HAP-1 (cell line): ENCODE results near the gene STK11.

Experiments used
- DNase-seq, 2 experiments: peaks; one replicate each; pipeline ENCODE4 v3.0.0-alpha.2; 2016 to 2020; ENCODE audit warnings: low spot score in 2 of 2
- H3K27me3 ChIP-seq: fragments of 250-450 bp; sonication (Bioruptor Pico); 2 replicates; pipeline ENCODE4 v1.5.1; 2020; ENCODE audit warnings: low read depth, mild to moderate bottlenecking, moderate library complexity
- H3K36me3 ChIP-seq: fragments of 250-450 bp; sonication (Bioruptor Pico); replicated peaks from 2 replicates; pipeline ENCODE4 v1.5.1; 2020; ENCODE audit warnings: mild to moderate bottlenecking
- H3K4me1 ChIP-seq: fragments of 250-450 bp; sonication (Bioruptor Pico); 2 replicates; pipeline ENCODE4 v1.5.1; 2020; ENCODE audit warnings: mild to moderate bottlenecking
- H3K4me3 ChIP-seq: fragments of 250-450 bp; sonication (Bioruptor Pico); 2 replicates; pipeline ENCODE4 v1.5.1; 2020; ENCODE audit warnings: mild to moderate bottlenecking, moderate library complexity
- H3K9me3 ChIP-seq: fragments of 250-450 bp; sonication (Bioruptor Pico); 2 replicates; pipeline ENCODE4 v1.5.1; 2020; ENCODE audit warnings: mild to moderate bottlenecking, moderate library complexity
- in situ Hi-C: fragments of 300-500 bp; cut with MboI; formaldehyde crosslinking; loops from 3 replicates; pipeline ENCODE4 v1.14.3; 2020; ENCODE audit warnings: low sequenced_read_pairs, inconsistent platforms, mixed read lengths

Gene STK11, protein sequence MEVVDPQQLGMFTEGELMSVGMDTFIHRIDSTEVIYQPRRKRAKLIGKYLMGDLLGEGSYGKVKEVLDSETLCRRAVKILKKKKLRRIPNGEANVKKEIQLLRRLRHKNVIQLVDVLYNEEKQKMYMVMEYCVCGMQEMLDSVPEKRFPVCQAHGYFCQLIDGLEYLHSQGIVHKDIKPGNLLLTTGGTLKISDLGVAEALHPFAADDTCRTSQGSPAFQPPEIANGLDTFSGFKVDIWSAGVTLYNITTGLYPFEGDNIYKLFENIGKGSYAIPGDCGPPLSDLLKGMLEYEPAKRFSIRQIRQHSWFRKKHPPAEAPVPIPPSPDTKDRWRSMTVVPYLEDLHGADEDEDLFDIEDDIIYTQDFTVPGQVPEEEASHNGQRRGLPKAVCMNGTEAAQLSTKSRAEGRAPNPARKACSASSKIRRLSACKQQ

DNA sequence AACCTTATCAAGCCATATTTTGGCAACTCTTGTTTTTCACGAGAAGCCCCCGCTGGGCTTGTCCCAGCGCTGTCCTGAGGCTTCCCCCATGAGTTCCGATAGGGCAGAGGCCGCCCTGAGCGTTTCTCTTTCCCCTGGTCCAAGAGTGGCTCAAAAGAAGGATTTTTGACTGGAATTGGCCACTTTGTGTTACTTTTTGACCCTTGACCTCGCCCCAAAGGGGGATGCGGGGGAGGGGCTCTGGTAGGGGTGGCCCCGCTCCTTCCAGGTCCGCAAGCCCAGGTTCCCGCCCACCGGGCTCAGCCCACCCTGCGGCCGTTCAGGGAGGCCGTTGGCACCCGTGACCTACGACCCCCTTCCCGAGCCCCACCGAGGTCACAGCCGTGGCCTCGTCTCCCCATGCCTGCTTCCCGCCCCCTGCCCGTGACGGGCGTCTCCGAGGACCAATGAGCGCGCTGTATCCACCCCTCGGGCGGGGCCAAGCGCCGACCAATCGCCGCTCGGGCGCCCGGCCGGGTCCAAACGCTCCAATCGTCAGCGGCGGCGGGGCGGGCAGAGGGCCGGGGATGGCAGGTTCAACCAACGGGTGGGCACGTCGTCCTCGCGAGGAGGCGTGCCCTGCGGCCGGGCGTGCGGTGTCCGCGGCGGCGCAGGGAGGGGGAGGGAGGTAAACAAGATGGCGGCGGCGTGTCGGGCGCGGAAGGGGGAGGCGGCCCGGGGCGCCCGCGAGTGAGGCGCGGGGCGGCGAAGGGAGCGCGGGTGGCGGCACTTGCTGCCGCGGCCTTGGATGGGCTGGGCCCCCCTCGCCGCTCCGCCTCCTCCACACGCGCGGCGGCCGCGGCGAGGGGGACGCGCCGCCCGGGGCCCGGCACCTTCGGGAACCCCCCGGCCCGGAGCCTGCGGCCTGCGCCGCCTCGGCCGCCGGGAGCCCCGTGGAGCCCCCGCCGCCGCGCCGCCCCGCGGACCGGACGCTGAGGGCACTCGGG, at the start of gene STK11:
Gene STK11, plus strand, starts transcription at position 665 of the 986 bp plus-strand sequence. CDS start 1,136 bp downstream, outside the sequence.
- Histone ChIP-seq H3K4me3 (peak within 1 kb of the TSS; percentile 72), H3K4me1 (peaks cover 3% of the 10 kb centered on the region), H3K9me3 (no peaks in the 10 kb centered on the region), H3K27me3 (no peaks in the 10 kb centered on the region), H3K36me3 (peaks cover 24% of the 10 kb centered on the region)
- in situ Hi-C loops = no loop called here
- DNase-seq = peak; percentile 95 to 99

DNA sequence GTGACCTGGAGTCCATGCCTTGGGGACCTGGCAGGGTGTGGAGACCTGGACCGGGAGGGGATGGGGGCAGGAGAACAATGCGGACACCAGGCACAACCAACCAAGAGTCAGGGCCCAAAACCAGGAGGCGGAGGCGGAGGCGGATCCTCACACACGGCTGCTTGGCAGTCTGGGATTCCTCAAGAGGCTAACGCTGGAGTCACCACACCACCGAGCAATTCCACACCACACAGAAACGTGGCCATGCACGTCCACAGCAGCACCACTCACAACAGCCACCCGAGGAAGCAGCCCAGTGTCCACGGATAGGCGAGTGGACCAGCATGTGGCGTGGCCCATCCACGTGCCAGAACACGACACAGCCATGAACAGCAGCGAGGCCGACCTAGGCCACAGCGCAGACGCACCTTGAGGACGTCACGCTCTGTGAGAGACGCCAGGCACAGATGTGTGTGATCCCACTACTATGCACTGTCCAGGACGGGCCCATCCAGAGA, 49.2 kb upstream of the STK11 start:
- Histone ChIP-seq H3K36me3 (peaks cover 3% of the 10 kb centered on the region; the same call in 1 of the 2 replicates), H3K9me3 (no peaks in the 10 kb centered on the region), H3K27me3 (no peaks in the 10 kb centered on the region), H3K4me3 (no peak overlapping the region), H3K4me1 (no peaks in the 10 kb centered on the region)
- DNase-seq = no peak
- in situ Hi-C loops = no loop called here

DNA sequence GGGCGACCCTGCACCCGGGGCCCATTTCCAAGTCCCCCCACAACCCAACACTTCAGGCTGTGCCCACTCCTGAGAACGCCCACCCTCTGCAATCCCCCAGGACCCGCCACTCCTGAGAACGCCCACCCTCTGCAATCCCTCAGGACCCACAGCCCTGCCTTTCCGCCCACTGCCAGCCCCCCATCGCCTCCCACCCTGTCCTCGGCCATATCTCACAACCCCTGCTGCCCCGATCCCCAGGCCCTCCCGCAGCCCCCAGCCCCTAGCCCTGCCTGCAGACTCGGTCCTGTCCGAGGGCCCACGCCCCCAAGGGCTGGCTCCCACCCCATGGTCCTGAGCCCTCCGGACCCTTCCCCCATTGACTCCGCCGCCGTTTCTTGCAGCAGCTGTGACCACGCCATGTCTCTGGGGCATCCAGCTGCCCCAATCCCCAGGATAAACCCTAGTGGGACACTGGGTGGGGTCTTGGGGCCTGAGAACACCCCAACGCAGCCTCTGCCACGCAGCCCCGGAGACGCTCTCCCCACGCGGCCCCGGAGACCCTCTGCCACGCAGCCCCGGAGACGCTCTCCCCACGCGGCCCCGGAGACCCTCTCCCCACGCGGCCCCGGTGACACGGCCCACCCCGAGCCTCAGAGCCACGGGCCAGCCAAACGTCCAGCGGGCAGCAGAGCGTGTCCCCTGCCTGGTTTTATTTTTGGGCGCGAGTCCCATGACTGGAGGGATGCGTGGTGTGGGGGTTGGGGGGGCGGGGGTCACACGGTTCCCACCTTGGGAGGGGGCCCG, 48.6 kb upstream of the STK11 start:
- in situ Hi-C loops = no loop called here
- no peak for DNase-seq
- no peaks in the 10 kb centered on the region for H3K27me3 ChIP-seq
- no peaks in the 10 kb centered on the region for H3K9me3 ChIP-seq
- H3K4me3 ChIP-seq = no peak overlapping the region
- H3K36me3 ChIP-seq = peaks cover 2% of the 10 kb centered on the region; the same call in 1 of the 2 replicates
- no peaks in the 10 kb centered on the region for H3K4me1 ChIP-seq

DNA sequence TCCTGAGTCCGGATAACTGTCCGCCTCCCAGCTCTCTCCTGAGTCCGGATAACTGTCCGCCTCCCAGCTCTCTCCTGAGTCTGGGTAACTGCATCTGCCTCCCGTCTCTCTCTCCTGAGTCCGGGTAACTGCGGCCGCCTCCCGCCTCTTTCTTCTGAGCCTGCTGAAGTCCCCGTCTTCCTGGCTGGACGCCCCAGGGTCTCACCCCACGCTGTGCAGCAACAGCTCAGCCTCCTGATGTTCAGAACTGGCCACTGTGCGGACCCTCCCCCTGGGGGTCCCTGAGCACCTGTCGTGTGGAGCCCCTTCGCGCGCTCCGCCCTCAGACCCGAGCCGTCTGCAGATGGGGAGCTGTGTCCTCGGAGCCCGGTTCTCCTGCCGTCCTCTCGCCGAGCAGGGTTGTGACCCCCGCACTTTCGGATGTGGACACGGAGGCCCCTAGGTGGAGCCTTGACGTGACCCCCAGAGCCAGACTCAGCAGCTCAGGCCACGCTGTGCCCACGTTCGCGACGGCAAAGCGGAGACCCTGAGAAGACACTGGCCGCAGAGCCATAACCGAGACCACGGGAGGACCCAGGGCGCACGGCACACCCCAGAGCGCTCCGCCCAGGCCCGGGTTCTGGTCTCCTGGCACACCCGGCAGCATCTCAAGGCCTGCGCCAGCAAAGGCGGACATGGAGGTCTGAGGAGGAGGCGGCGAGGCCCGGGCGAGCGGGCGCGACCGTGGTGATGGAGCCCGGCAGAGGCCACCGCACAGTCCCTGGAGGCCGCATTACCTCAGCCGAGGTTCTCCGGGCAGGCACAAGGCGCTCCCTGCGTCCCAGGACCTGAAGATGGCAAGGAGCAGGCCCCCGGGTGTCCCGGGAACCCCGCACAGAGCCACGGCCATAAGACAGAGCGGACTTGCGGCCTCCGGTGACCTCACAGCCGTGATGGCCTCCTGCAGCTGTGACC, 47.4 kb upstream of the STK11 start:
- in situ Hi-C loops = no loop called here
- Histone ChIP-seq H3K4me1 (no peaks in the 10 kb centered on the region), H3K4me3 (no peak overlapping the region)

DNA sequence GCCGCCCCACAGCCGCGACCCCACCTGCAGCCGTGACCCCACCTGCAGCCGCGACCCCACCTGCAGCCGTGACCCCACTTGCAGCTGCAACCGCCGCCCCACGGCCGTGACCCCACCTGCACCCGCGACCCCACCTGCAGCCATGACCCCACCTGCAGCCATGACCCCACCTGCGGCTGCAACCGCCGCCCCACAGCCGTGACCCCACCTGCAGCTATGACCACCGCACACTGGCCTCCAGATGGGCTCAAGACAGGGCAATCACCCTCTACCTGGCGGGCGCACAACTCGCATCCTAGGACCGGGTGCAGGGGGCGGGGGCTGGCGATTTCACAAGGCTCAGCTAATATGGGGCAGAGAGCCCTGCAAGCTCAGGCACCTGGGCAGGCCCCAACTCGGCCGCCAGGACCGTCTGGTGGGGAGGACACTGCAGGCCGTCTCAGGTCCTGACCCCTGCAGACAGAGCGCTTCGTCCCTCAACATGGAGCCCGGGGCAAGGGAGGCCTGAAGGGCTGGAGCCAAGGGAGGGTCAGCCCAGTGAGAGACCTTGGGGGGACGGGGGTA, 46.6 kb upstream of the STK11 start:
- Histone ChIP-seq H3K9me3 (no peaks in the 10 kb centered on the region), H3K4me1 (no peaks in the 10 kb centered on the region), H3K4me3 (no peak overlapping the region), H3K27me3 (no peaks in the 10 kb centered on the region), H3K36me3 (no peaks in the 10 kb centered on the region)
- DNase-seq = no peak
- in situ Hi-C loops = no loop called here

More for the DNA sequence above, 47.4 kb upstream of the STK11 start:
- Histone ChIP-seq H3K27me3 (no peaks in the 10 kb centered on the region), H3K36me3 (no peaks in the 10 kb centered on the region; the same call in 1 of the 2 replicates), H3K9me3 (no peaks in the 10 kb centered on the region)
- DNase-seq = no peak

DNA sequence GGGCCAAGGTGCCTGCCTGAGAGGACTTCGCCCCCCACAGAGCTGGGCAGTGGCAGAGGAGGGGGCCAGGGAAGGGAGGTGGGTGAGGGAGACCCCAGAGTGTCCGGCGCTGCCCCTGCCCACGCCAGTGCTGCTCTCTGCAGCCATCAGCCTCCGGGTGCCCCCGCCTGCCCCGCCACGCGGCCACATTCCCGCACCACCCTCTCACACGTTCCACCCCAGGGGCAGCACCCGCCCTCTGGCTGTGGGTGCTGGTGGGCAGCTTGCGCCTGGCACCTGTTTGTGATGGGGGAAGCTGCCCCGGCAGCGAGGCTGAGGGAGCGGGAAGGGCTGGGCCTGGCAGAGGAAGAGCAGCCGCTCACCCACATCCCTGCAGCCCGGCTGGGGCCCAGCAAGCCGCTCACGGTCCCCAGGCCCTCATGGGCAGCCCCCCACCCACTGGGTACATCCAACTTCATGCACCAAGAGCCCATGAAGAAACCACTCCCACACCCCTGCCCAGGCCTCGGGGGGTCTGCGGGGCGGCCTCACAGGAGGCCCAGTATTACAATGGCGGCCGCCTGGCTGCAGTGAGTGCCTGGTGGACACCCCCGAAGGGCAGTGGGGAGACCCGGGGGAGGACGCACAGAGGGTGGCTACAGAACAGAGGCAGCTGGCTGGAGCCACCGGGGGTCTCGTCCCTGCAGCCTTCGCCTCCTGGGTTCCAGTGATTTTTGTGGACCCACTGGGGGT, 45.5 kb upstream of the STK11 start:
- no peak for DNase-seq
- H3K4me1 ChIP-seq = no peaks in the 10 kb centered on the region
- no peaks in the 10 kb centered on the region for H3K9me3 ChIP-seq
- in situ Hi-C loops = no loop called here
- H3K4me3 ChIP-seq = no peak overlapping the region
- H3K36me3 ChIP-seq = no peaks in the 10 kb centered on the region
- no peaks in the 10 kb centered on the region for H3K27me3 ChIP-seq

DNA sequence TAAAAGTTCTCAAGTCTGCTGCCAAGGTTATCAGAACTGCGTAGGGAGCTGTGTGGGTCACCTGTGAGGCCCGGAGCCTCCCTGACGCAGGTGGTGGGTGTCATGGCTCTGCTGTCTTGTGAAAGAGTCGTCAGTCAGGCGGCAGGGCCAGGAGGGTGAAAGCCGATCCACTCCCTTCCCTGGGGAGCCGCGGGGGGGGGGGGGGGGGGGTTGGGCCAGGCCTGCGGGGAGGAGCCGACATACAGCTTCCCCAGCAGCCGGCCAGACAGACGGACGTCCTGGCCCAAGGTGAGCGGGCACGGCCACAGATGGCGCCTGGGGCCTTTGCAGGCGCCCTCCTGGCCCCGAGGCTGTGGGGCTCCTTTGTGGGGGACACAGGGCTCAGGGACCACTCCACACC, 43.9 kb upstream of the STK11 start:
- Histone ChIP-seq H3K36me3 (0 out of 2 replicates have a peak, but pooled peaks cover 3% of the 10 kb centered on the region), H3K27me3 (no peaks in the 10 kb centered on the region), H3K4me1 (no peaks in the 10 kb centered on the region), H3K9me3 (no peaks in the 10 kb centered on the region), H3K4me3 (no peak overlapping the region)
- in situ Hi-C loops = no loop called here
- peak in 1 of 2 experiments; percentile 30 for DNase-seq

DNA sequence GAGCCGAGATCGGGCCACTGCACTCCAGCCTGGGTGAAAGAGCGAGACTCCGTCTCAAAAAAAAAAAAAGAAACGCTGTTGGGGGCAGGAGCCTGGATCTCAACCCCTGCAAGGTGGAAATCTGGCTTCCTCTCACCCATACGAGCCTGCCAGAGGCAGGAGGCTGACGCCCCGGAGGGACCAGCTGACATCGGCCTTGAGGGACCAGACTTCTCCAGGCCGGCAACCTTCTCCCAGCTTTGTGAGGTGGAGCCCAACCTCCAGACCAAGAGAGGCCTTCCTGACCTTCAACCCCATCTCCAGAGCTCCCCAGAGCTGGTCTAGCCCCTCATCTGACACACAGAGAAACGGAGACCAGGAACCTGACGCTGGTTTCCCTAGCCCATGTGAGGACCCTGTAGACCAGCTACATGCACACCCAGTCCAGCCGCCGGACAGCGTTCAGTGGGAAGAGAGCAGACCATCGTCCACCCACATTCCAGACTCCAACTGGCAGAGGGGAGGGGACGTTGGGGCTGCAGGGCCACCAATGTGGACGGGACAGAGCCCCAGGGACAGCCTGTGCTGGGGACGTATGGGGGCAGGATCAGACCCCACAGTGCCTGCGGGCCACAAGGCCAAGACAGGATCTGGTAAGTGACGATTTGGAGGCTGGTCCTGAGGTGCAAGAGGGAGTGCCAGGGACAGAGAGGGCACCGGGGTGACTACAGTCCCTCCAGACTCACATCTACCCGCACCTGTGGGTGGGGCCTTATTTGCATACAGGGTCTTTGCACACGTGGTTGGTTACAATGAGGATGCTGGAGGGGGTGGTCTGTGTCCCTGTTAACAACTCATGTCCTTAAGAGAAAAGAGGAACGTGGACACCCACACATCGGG, 42.9 kb upstream of the STK11 start:
- Histone ChIP-seq H3K27me3 (no peaks in the 10 kb centered on the region), H3K9me3 (no peaks in the 10 kb centered on the region), H3K4me3 (no peak overlapping the region), H3K4me1 (no peaks in the 10 kb centered on the region), H3K36me3 (0 out of 2 replicates have a peak, but pooled peaks cover 5% of the 10 kb centered on the region)
- DNase-seq = no peak
- in situ Hi-C loops = no loop called here

DNA sequence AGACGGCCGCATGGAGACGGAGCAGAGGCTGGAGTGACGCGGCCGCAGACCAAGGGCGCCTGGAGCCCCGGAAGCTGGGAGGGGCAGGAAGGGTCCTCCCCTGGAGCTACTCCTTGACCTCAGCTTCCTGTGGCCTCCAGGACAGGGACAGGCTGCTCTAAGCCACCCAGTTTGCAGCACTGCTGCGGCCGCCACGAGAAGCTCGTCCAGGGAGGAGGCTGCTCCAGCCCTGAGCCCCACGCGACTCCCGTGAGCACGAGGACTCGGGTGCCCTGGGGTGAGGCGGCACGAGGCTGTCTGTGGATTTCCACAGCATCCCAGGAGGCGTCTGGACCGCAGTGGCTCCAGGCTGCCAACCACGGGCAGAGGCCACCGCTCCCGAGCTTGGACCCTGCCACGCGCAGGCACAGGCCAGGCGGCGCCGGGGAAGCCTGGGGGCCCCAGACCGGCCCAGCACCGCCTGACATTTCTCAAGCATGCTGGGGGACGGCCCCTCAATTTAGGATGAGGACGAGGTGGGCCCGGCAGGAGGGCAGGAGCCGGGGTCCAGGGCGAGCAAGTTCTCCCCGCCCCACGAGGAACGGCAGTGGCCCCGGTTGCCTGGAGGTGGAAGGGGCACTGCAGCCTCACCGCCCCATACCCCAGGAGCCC, 42.2 kb upstream of the STK11 start:
- in situ Hi-C loops = no loop called here
- Histone ChIP-seq H3K27me3 (no peaks in the 10 kb centered on the region), H3K36me3 (0 out of 2 replicates have a peak, but pooled peaks cover 5% of the 10 kb centered on the region), H3K4me3 (no peak overlapping the region), H3K4me1 (no peaks in the 10 kb centered on the region), H3K9me3 (no peaks in the 10 kb centered on the region)
- DNase-seq = no peak

DNA sequence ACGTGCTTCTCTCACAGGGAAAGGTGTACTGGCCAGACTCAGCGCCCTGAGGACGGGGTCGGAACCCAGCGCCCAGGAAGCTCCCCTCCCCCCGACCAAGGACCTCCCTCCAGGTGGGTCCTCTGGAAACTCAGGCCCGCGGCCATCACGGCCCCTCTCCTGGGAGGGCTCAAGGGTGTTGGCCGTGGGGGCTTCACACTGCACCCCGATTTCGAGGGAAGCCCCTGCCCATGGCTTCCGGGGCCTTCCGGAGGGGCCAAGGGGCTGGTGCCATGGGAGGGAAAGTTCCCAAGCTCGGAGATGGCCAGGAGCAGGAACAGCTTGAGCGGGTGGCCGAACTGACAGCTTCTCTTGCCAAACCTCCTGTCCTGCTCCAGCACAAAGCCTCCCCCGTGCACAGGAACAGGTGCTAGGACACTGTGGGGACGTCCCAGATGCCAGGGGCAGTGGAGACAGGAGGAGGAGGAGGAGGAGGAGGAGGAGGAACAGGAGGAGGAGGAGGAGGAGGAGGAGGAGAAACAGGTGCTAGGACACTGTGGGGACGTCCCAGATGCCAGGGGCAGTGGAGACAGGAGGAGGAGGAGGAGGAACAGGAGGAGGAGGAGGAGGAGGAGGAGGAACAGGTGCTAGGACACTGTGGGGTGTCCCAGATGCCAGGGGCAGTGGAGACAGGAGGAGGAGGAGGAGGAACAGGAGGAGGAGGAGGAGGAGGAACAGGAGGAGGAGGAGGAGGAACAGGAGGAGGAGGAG, 41.5 kb upstream of the STK11 start:
- H3K36me3 ChIP-seq = 0 out of 2 replicates have a peak, but pooled peaks cover 5% of the 10 kb centered on the region
- H3K4me3 ChIP-seq = no peak overlapping the region
- H3K4me1 ChIP-seq = no peaks in the 10 kb centered on the region
- no peaks in the 10 kb centered on the region for H3K27me3 ChIP-seq
- no peaks in the 10 kb centered on the region for H3K9me3 ChIP-seq
- in situ Hi-C loops = no loop called here
- no peak for DNase-seq
